GM19467 (cell line): ENCODE data around the gene GUCY1B1.

Source experiments
- ATAC-seq: cut with Tn5 transposase; IDR thresholded peaks from one replicate; pipeline ENCODE4 v1.9.1; 2021; ENCODE audit warnings: mild to moderate bottlenecking, moderate library complexity; ENCODE audit not compliant: unreplicated experiment

GUCY1B1 gene

GRCh38 chr4:155855897-155856296 lies 97.1 kb downstream of the GUCY1B1 start:
- ATAC-seq, result no peak
